Stimulated activated CD4-positive, alpha-beta T cell treated with anti-CD3 and anti-CD28 coated beads, Interleukin-12 subunit alpha, Interleukin-12 subunit beta, amount 100 ng/mL, for 48 hours (primary cell): Measurements from ENCODE around the gene KBTBD12.

Source experiments
- DNase-seq, 3 donors: peaks; one replicate each; pipeline ENCODE4 v3.0.0-alpha.2; 2020; ENCODE audit warnings: low read depth in 2 of 3, low spot score in 1 of 3

Gene KBTBD12

GRCh38 chr3:128009952-128010846 lies 95.2 kb downstream of the KBTBD12 start:
- no peak for DNase-seq

DNA sequence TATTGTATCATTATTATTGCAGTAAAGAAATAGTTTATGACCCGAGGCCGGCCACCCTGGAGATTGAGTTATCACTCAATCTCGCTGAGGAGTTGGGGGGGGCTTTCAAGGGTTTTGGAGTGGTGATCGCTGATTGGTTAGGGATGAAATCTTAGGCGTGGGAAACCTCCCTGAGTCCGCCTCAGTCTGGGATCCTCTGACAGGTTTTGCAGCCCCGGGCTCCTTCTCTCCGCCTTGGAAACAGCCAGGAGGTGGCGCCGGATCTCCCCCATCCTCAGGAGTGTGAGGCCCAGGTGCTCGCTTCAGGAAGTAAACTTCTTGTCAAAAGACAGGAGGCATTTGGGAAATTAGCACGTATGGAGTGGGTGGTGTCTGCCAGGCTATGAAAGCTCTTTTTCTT lies 96.1 kb downstream of the KBTBD12 start:
- DNase-seq = peak in 2 of 3 donors; percentile 1

DNA sequence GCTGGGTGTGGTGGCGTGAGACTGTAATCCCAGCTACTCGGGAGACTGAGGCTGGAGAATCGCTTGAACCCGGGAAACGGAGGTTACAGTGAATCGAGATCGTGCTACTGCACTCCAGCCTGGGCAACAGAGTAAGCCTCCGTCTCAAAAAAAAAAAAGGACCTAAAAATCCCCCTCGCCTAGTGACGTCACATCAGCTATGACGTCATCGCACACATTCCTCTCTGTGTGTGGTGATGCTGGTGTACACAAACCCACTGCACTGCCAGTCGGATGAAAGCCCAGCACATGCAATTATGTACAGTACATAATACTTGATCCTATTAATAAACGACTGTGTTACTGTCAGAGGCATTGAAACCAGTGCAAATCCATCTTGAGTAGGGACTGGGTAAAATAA lies 97.0 kb downstream of the KBTBD12 start:
- no peak for DNase-seq

DNA sequence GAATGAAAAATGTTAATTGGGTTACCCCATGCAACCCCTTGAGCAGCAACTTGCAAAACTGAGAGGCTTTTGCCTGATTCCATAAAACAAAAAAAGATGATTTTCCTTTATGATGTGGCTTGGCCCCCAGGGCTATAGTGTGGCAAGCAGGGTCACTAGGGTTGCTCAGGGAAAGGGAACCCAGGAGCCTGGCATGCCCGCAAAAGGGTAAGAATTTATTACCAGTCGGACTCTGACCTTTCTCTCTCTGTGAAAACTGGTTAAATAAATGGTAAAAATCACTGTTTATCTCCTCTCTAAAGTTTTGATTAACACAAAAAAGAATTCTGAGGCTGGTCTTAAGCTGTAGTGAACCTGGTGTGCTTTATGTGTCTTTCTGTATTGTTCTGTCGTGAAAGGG lies 99.5 kb downstream of the KBTBD12 start:
- DNase-seq = no peak

- no peak for DNase-seq
These were observed 101.5 kb downstream of the KBTBD12 start for GRCh38 chr3:128016502-128016901.

GRCh38 chr3:128021768-128022372 lies 106.8 kb downstream of the KBTBD12 start:
- no peak for DNase-seq

- DNase-seq = no peak
These were observed 118.1 kb downstream of the KBTBD12 start for GRCh38 chr3:128033102-128033501.

DNA sequence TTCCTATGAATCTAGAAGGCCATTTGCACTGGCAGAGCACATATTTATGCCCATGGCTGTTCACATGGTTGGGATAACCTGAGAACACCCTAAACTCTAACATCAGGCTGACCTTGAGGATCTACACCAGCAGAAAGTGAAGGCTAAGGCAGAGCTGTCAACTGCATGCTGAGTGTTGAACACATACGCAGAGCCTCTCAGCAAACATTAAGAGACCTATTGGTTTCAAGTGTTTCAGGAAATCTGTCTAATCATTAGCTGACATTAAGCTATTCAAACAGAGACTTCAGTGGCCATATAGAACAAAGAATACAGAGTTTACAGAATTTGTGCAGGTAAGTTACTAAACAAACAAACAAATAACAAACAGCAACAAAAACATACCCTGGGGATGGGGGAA lies 121.1 kb downstream of the KBTBD12 start:
- DNase-seq = no peak
